ENCODE data around the gene MLLT3.

GRCh38 chr9:20349568-20349967 is 272.7 kb downstream of the MLLT3 start:
- TF ChIP-seq, protein P1, sequence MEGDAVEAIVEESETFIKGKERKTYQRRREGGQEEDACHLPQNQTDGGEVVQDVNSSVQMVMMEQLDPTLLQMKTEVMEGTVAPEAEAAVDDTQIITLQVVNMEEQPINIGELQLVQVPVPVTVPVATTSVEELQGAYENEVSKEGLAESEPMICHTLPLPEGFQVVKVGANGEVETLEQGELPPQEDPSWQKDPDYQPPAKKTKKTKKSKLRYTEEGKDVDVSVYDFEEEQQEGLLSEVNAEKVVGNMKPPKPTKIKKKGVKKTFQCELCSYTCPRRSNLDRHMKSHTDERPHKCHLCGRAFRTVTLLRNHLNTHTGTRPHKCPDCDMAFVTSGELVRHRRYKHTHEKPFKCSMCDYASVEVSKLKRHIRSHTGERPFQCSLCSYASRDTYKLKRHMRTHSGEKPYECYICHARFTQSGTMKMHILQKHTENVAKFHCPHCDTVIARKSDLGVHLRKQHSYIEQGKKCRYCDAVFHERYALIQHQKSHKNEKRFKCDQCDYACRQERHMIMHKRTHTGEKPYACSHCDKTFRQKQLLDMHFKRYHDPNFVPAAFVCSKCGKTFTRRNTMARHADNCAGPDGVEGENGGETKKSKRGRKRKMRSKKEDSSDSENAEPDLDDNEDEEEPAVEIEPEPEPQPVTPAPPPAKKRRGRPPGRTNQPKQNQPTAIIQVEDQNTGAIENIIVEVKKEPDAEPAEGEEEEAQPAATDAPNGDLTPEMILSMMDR (IDR thresholded peaks at IDR 0.05): no peak
- TF ChIP-seq POLR2A (IDR thresholded peaks at IDR 0.05): no peak
